GM12891 (cell line): ENCODE results near the gene APOL5.
"Not testable (repeated sequence)": the region's sequence is repeated elsewhere in the genome, so short reads cannot be mapped to it uniquely, and the experiment has no call there.

Source experiments
- DNase-seq: peaks from one replicate; pipeline ENCODE4 v3.0.0; 2011; ENCODE audit warnings: low spot score; ENCODE audit not compliant: insufficient read length
- FAIRE-seq: peaks from 2 replicates; lab custom pipeline; 2011; peaks lifted over from hg19 to GRCh38; lab: Jason Lieb, UNC
- PAX5 ChIP-seq: IDR thresholded peaks from 2 replicates; pipeline ENCODE4 v1.6.1; 2011; ENCODE audit warnings: low read length, moderate library complexity, mild to moderate bottlenecking; ENCODE audit not compliant: insufficient read depth, severe bottlenecking
- POLR2A ChIP-seq: IDR thresholded peaks from 2 replicates; pipeline ENCODE4 v1.6.1; 2011; ENCODE audit warnings: low read depth, low read length, control low read depth
- POLR2AphosphoS5 ChIP-seq: IDR thresholded peaks from 2 replicates; pipeline ENCODE4 v1.6.1; 2011; ENCODE audit warnings: low read depth, low read length, control low read depth
- POU2F2 ChIP-seq: IDR thresholded peaks from 2 replicates; pipeline ENCODE4 v1.6.1; 2011; ENCODE audit warnings: low read depth, mild to moderate bottlenecking, control low read depth, low read length, moderate library complexity
- SPI1 ChIP-seq: IDR thresholded peaks from 2 replicates; pipeline ENCODE4 v1.6.1; 2011; ENCODE audit warnings: low read depth, low read length, control low read depth
- TAF1 ChIP-seq: IDR thresholded peaks from 2 replicates; pipeline ENCODE4 v1.6.1; 2011; ENCODE audit warnings: low read depth, low read length, control low read depth

APOL5 gene

DNA sequence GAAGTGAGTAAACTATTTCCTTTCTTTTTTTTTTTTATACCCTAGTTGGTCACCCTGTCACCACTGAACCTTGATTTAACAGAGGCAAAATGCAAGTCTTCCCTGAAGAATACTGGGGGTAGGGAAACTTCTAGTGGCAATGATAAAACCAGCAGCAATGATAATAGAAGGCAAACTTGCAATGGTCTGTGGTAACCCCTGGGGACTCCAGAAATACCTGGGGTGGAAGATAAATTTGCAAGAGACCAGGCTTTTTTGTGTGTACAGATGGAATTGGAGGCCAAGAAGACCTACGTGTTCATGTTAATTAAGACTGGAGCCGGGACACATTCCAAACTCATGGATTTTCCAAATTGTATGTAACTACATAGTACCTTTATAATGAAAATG is 11.6 kb downstream of the APOL5 start:
- TF ChIP-seq POU2F2: no peak
- TF ChIP-seq PAX5: no peak
- no peak for TF ChIP-seq TAF1
- no peak for TF ChIP-seq SPI1
- TF ChIP-seq POLR2AphosphoS5: no peak
- FAIRE-seq: no peak
- no peak for DNase-seq

DNA sequence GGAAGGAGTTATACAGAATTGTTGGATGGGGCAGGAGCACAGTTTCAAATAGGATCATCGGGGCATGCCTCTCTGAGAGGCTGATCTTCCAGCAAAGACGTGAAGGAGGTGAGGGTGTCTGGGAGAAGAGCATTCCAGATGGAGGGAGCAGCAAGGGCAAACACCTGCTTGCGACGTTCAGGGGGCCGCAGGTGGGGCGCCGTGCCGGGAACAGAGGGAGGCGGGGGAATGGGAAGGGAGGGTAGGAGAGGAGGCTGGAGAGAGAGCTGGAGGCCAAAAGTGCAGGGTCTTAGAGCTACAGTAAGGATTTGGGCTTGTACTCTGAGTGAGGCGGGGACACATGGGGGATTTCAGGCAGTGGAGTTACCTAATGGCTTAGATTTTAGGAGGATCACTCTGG is 13.6 kb downstream of the APOL5 start:
- FAIRE-seq (no peak), DNase-seq (no peak)
- no peak for TF ChIP-seq POLR2AphosphoS5
- TF ChIP-seq POLR2A: no peak
- no peak for TF ChIP-seq SPI1
- no peak for TF ChIP-seq TAF1
- no peak for TF ChIP-seq PAX5
- no peak for TF ChIP-seq POU2F2

DNA sequence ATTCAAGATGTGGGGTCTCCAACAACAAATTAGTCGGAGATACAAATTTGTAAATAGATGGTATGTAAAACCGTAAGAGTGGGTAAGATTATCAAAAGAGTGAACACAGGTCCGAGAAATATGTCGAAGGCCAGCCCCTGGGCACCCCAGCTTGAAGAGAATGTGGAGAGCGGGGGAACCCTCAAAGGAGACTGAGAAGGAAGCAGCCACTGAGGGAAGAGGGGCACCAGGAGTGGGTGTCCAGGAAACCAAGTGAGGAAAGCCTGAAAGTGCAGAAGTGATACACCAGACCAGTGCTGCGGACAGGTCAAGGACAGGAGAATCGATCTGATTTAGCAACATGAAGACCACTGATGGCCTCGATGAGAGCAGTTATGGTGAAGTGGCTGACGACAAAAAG is 14.4 kb downstream of the APOL5 start:
- DNase-seq: no peak
- no peak for FAIRE-seq
- TF ChIP-seq SPI1 (no peak), POU2F2 (no peak), PAX5 (no peak), TAF1 (no peak), POLR2A (no peak), POLR2AphosphoS5 (no peak)

DNA sequence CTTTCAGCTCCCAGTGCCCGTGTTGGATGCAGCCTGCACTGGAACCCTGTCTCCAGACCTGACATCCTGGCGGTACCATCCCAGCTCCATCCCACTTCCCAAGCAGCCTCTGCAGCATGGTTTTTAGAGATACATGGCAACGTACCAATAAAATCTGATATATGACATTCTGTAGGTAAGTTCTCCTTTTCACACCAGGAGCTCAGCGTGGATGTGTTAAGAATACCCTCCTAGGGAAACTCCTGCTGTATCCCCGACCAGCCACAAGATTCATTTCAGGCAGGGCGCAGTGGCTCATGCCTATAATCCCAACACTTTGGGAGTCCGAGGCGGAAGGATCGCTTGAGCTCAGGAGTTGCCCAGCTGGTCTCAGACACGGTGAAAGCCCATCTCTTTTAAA is 15.4 kb downstream of the APOL5 start:
- no peak for TF ChIP-seq POLR2AphosphoS5
- TF ChIP-seq POLR2A: no peak
- no peak for TF ChIP-seq POU2F2
- TF ChIP-seq SPI1: no peak
- TF ChIP-seq TAF1: no peak
- TF ChIP-seq PAX5: no peak
- DNase-seq (no peak), FAIRE-seq (no peak)

DNA sequence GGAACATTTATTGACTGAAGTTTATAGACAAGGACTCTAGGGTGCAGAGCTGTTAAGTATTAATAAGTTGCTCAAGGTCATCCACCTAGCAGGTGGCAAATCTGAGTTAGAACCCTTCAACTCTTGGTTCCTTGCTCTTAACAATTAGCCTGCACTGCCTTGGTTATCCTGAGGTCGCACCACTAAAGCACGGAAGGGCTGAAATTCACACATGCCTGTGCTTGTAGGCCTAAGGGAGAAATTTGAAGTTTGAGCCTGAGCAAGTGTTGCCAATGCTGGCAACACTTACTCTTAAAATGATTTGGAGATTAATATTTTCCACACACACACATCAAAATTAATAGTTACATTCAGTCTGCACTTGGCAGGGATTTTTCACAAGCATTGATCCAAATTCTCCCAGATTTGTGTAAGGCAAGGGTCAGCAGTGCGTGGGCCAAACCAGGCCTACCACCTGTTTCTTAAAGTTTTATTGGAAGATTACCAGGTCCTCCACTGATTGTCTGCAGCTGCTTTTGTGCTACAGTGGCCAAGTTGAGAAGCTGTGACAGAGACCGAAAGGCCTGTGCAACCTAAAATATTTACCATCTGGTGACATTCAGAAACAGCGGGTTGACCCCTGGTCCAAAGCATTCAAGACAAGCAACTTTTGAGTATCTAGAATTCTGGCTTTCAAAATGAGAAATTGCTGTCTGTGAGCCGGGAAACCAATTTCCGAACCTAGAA is 16.3 kb downstream of the APOL5 start:
- FAIRE-seq: no peak
- TF ChIP-seq POU2F2 (no peak), TAF1 (no peak), POLR2A (no peak), PAX5 (no peak), SPI1 (no peak), POLR2AphosphoS5 (no peak)
- no peak for DNase-seq

DNA sequence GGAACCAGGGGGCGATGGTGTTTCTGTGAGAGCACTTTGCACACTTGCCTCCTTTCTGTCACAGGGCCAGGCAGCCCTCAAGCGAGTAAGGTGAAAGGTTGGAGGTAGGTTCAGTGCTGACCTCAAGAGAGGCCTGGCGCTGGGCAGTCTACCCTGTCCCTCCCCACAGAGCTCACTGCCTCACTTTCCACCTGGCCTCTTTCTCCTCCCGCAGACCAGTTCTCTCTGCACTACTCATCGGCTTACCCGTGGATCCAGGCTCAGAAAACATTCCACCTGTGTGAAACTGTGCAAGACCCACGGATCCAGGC is 16.8 kb downstream of the APOL5 start:
- FAIRE-seq: no peak

DNA sequence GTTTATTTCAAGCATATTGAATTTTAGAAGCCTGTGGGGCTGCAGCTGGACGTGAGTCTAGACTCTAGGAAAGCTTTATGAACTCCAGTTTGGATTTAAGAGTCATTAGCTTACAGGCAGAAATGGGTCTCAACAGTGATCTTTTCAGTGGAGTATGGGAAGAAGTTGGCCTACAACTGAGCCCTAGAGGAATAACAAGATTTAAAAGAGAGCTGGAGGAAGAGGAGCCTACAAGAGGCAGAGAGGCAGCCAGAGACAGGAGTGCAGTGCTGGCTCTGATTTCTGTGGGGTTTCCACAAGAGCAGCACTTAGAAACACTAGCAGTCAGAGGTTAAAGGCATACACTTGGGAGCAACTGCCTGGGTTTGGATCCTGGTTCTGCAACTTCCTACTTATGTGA is 17.9 kb downstream of the APOL5 start:
- DNase-seq (no peak), FAIRE-seq (no peak)
- TF ChIP-seq TAF1 (no peak), POLR2AphosphoS5 (no peak), POLR2A (no peak), SPI1 (no peak), POU2F2 (no peak), PAX5 (no peak)

More for the DNA sequence above, 16.8 kb downstream of the APOL5 start:
- DNase-seq: no peak
- no peak for TF ChIP-seq POLR2A

DNA sequence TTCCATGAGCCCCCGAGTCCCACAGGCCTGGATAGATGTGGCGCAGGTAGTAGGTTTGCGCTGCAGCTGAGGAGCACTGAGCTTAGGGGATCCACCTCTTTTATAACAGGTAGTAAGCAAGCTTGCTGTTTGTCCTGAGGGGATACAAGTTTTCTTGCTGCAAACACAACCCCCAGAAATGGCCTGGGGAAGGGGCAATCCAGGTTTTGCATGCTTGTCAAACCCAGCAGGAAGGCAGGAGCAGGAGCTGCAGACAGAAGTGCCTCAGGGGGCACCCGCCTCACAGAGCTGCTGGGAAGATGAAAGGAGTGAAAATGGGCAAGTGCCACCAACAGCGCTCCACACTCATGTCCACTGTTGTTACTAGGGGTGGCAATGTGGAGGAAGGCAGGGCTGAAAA is 18.5 kb downstream of the APOL5 start:
- TF ChIP-seq POU2F2: no peak
- TF ChIP-seq POLR2A: no peak
- no peak for TF ChIP-seq POLR2AphosphoS5
- no peak for TF ChIP-seq PAX5
- TF ChIP-seq TAF1: no peak
- TF ChIP-seq SPI1: no peak
- FAIRE-seq (no peak), DNase-seq (no peak)

DNA sequence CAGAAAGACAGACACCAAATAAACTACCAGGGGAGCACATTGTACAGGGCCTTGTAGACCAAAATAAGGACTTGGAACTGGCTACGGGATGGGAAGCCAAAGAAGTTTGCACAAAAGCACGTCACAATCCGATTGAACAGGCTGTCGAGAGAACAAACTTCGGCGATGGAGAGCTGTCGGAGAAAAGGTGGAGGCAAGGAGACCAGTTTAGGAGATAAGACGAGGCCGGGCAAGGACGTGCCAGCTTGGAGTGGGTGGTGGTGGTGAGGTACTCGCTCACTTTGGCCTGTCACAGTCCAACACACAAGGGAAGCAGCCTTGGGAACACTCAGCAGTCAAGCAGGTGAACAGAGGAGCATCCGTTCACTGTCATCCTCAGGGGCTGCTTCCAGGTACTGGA is 19.0 kb downstream of the APOL5 start:
- TF ChIP-seq POLR2AphosphoS5 (no peak), SPI1 (no peak), TAF1 (no peak), POLR2A (no peak), PAX5 (no peak), POU2F2 (no peak)
- DNase-seq: no peak
- FAIRE-seq: no peak

DNA sequence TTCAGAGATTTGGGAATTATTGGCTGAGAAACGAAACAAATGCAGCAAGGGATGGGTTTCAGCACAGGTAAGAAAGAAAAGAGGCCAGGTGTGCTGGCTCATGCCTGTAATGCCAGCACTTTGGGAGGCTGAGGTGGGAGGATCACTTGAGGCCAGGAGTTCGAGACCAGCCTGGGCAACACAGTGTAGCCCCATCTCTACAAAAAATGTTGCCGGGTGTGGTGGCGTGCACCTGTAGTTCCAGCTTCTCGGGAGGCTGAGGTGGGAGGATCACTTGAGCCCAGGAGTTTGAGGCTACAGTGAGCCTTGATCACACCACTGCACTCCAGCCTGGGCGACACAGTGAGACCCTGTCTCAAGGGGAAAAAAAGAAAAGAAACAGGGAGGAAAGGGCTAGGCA is 20.2 kb downstream of the APOL5 start:
- not testable (repeated sequence) for DNase-seq, FAIRE-seq
